Measurements from ENCODE around the gene LBH. TPM values are rescaled to one million over a fixed set of nuclear protein-coding genes. Genes with fewer than 3 reads are reported as not detected.
A peak's percentile ranks its signal among the peaks of the same experiment; 100 is the strongest.

LBH gene
- total and polyA plus RNA-seq, 4 experiments from 2014 or later = 119 to 364 (median 236) TPM

DNA sequence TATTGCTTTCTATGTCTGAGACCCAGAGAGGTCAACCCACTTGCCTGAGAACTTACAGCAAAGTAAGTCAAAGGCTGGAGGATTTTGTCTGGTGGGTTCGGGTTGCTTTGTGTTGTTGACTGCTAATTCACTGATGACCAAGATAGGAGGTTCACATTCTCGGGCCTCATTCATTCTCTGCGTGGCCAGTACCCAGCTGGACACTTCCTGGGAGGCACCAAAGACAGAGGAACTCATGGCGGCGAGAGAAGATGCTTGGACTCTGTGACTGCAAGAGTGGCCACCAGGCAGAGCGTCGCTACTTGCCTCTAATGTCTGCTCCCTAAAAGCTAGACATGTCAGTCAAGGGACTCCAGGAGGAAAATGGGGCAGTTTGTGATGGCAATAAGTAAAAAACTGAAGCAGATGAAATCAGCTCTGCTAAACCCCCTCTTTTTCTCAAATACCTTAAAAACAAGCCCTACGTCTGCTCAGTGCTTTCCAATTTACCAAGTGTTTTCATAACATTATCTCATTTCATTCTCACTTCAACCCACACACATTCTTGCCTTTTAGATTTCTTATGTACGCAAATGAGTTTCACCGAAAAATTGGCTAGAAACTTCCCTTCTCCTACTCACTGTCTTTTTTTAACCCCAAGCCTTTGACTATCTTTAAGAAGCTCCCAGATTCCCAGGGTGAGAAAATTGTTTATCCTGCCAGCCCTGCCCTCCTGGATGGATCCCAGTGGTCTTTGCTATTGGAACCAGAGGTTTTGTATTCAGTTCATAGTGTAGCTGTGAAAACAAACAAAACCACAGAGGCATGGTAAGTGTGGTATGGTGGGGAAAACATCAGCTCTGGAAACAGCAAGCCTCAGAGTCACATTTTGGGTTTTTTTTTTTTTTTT, 4.9 kb upstream of the LBH start:
- no peaks in the 10 kb centered on the region for H3K27me3 ChIP-seq (ENCODE audit: insufficient read depth, low read length)
- no peaks in the 10 kb centered on the region for H3K9me3 ChIP-seq (ENCODE audit: control insufficient read depth in 1 of 2, low read length in 2 of 2)
- ChIA-PET CTCF (ENCODE audit: partially characterized antibody) (interaction anchor here (1.4 to 19.3 kb wide), 11 partner anchors 7 to 484 kb away, joined by 4 to 296 read pairs (median 16); partner anchors contain the start of gene YPEL5), POLR2A (ENCODE audit: partially characterized antibody) (interaction anchor here (0.7 to 14.7 kb wide), 13 partner anchors 9 to 250 kb away, joined by 3 to 226 read pairs (median 8); partner anchors contain the start of genes LBH, LCLAT1 and YPEL5)
- Mint-ChIP-seq H3K27me3 (no peaks in the 10 kb centered on the region), H3K9me3 (no peaks in the 10 kb centered on the region), H3K4me1 (peaks cover 57 to 86% (median 72%) of the 10 kb centered on the region in 4 donors), H3K4me3 (peak overlapping the region; percentile 88 to 99 (median 94)), H3K36me3 (peaks cover 0 to 4% of the 10 kb centered on the region in 2 donors), H3K27ac (peak overlapping the region; percentile 96 to 100 (median 99))
- DNase-seq = peak in 3 of 5 donors; percentile 36 to 49 (median 42)
- peak overlapping the region; percentile 95 for H3K27ac ChIP-seq (ENCODE audit: low read depth, low read length)
- intact Hi-C loops (cut with micrococcal nuclease) = no loop called here
- H3K4me1 ChIP-seq (ENCODE audit: insufficient read depth, low read length) = peaks cover 79% of the 10 kb centered on the region
- H3K36me3 ChIP-seq (ENCODE audit: insufficient read depth, low read length) = no peaks in the 10 kb centered on the region
- peak overlapping the region; percentile 54 to 79 for H3K4me3 ChIP-seq (ENCODE audit: low read length in 2 of 2)

DNA sequence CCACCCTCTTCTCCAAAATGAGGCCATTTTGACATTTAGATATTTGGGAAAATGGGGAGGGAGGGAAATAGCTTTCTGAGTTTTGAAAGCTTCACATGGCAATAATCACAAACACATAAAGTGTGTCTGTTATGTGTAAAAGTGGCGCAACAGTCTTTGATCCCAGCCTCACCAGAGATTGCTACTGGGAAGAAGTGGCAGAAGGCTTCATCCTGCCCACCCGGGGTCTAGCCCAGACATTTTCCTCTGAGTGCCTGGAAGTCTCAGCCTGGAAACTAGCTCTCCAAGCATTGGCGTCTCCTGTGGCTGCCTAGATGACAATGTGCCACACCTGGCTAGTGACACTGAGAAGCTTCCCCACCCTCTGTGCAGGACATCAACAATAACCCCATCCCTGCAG, 1.7 kb upstream of the LBH start:
- Histone ChIP-seq H3K4me3 (ENCODE audit: low read length in 2 of 2) (no peak overlapping the region), H3K27me3 (ENCODE audit: insufficient read depth, low read length) (no peaks in the 10 kb centered on the region), H3K9me3 (ENCODE audit: control insufficient read depth in 1 of 2, low read length in 2 of 2) (no peaks in the 10 kb centered on the region), H3K4me1 (ENCODE audit: insufficient read depth, low read length) (peaks cover 64% of the 10 kb centered on the region), H3K36me3 (ENCODE audit: insufficient read depth, low read length) (no peaks in the 10 kb centered on the region), H3K27ac (ENCODE audit: low read depth, low read length) (no peak overlapping the region)
- Mint-ChIP-seq H3K27me3 (no peaks in the 10 kb centered on the region), H3K36me3 (peaks cover 5 to 25% of the 10 kb centered on the region in 2 donors), H3K4me1 (peaks cover 40 to 76% (median 57%) of the 10 kb centered on the region in 4 donors), H3K9me3 (peaks cover 0 to 4% (median 0%) of the 10 kb centered on the region in 8 donors), H3K27ac (peak overlapping the region; percentile 85 to 93 (median 90)), H3K4me3 (peak overlapping the region; percentile 61 to 97 (median 90))
- no peak for DNase-seq
- intact Hi-C loops (cut with micrococcal nuclease) = no loop called here
- POLR2A ChIA-PET (ENCODE audit: partially characterized antibody) = interaction anchor here (1.6 to 14.7 kb wide), 9 partner anchors 7 to 218 kb away, joined by 3 to 435 read pairs (median 134); partner anchors contain the start of genes LCLAT1 and YPEL5
- CTCF ChIA-PET (ENCODE audit: partially characterized antibody) = interaction anchor here (0.9 to 19.3 kb wide), 10 partner anchors 9 to 482 kb away, joined by 3 to 296 read pairs (median 6); no protein-coding TSS in a partner anchor

DNA sequence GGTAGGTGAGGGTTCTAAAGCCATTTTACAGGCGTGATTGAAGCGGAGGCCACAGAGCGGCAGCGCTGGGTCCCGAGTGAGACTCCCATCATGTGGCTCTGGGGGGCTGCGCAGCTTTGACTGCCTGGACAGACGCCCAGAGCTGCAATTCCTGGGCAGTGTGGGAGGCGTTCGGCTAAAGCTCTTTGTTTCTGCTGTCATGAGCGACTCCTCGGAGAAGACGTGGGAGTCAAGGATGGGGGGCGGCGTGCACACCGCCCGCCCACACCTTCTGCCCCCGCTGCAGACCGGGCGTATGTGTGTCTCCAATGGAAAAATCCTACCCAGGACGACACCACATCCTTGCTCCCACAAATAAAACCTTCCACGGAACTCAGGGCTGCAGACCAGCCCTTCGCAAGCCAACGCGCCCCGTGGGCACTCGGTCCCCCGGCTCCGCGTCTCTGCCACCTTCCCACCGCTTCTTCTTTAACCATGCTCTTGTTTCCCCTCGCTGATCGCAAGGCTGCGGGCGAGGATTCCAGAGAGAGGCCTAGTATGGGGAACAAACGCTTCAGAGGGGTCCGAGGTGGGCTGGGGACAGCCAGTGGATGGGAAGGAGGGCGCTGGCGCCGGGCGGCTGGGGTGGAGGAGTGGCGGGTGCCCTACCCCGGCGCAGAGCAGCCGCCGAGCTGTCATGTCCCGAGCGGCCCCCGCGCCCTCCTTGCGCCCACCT, 680 bp upstream of the LBH start:
- H3K36me3 ChIP-seq (ENCODE audit: insufficient read depth, low read length) = peaks cover 5% of the 10 kb centered on the region
- Mint-ChIP-seq H3K4me1 (peaks cover 38 to 76% (median 55%) of the 10 kb centered on the region in 4 donors), H3K36me3 (peaks cover 13 to 29% of the 10 kb centered on the region in 2 donors), H3K4me3 (peak overlapping the region; percentile 87 to 97 (median 94)), H3K9me3 (peaks cover 0 to 4% (median 0%) of the 10 kb centered on the region in 8 donors), H3K27ac (peak overlapping the region; percentile 85 to 95 (median 90)), H3K27me3 (no peaks in the 10 kb centered on the region)
- peak overlapping the region; percentile 93 for H3K27ac ChIP-seq (ENCODE audit: low read depth, low read length)
- H3K4me3 ChIP-seq (ENCODE audit: low read length in 2 of 2) = peak overlapping the region; percentile 31 to 92
- no peaks in the 10 kb centered on the region for H3K27me3 ChIP-seq (ENCODE audit: insufficient read depth, low read length)
- peaks cover 64% of the 10 kb centered on the region for H3K4me1 ChIP-seq (ENCODE audit: insufficient read depth, low read length)
- POLR2A ChIA-PET (ENCODE audit: partially characterized antibody) = interaction anchor here (0.8 to 14.7 kb wide), 13 partner anchors 8 to 311 kb away, joined by 3 to 435 read pairs (median 39); partner anchors contain the start of genes LCLAT1 and YPEL5
- intact Hi-C loops (cut with micrococcal nuclease) = loop anchor here (1.0 to 2.0 kb wide), 6 partner anchors 22 to 480 kb away; no protein-coding TSS in a partner anchor
- no peaks in the 10 kb centered on the region for H3K9me3 ChIP-seq (ENCODE audit: control insufficient read depth in 1 of 2, low read length in 2 of 2)
- no peak for DNase-seq
- CTCF ChIA-PET (ENCODE audit: partially characterized antibody) = interaction anchor here (0.9 to 19.3 kb wide), 11 partner anchors 8 to 481 kb away, joined by 3 to 296 read pairs (median 5); partner anchors contain the start of gene YPEL5

DNA sequence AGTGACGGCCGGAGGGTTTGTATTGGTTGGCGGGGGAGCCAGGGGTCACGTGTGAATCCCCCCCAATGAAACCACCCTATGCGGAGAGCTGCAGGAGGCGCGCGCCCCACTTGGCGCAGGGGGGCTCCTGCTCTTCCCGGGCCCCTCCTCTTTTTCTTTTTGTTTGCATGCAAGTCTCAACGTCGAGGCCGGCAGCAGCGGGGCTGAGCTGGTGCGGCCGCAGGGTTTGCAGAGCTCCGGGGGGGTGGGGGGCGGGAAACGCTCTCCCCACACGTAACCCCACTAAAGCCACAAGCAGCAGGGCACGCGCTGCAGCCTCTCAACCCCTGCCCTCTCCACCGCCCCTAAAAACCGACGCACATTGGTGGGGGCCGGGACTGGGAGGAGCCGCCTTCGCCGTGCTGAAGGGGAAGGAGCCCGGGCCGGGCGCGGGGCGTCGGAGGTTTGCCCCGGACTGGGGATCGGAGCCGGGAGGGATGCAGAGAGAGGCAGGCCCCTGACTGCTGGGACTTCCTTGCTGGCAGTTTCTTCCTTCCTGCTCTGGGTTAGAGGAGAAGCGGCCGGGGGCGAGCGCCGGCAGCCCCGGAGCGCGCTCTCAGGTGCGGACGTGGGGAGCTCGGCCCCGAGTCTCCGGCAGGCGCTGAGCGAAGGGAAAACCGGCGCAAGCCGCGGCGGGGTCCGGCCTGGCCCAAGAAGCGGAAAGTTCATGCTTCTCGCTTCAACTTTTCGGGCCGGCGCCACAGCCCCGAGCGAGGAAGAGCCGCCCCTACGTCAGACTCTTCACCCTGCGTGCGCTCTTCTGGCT, 864 bp downstream of the LBH start:
- peak; percentile 82 to 92 (median 84) for DNase-seq
- Mint-ChIP-seq H3K36me3 (peaks cover 24 to 44% of the 10 kb centered on the region in 2 donors), H3K4me3 (peak overlapping the region; percentile 89 to 99 (median 96)), H3K9me3 (peaks cover 0 to 4% (median 0%) of the 10 kb centered on the region in 8 donors), H3K27ac (peak overlapping the region; percentile 85 to 97 (median 91)), H3K4me1 (peaks cover 38 to 76% (median 55%) of the 10 kb centered on the region in 4 donors), H3K27me3 (no peaks in the 10 kb centered on the region)
- peak overlapping the region; percentile 63 to 92 for H3K4me3 ChIP-seq (ENCODE audit: low read length in 2 of 2)
- ChIA-PET POLR2A (ENCODE audit: partially characterized antibody) (interaction anchor here (0.6 to 14.7 kb wide), 26 partner anchors 8 to 1093 kb away, joined by 3 to 435 read pairs (median 5); partner anchors contain the start of genes LCLAT1 and YPEL5), CTCF (ENCODE audit: partially characterized antibody) (interaction anchor here (0.7 to 19.3 kb wide), 14 partner anchors 8 to 480 kb away, joined by 3 to 296 read pairs (median 6); partner anchors contain the start of genes LCLAT1 and YPEL5)
- H3K4me1 ChIP-seq (ENCODE audit: insufficient read depth, low read length) = peaks cover 64% of the 10 kb centered on the region
- intact Hi-C loops (cut with micrococcal nuclease) = loop anchor here (1.0 to 2.0 kb wide), 10 partner anchors 21 to 479 kb away; partner anchors contain the start of gene LCLAT1
- peak overlapping the region; percentile 93 for H3K27ac ChIP-seq (ENCODE audit: low read depth, low read length)
- H3K27me3 ChIP-seq (ENCODE audit: insufficient read depth, low read length) = no peaks in the 10 kb centered on the region
- no peaks in the 10 kb centered on the region for H3K9me3 ChIP-seq (ENCODE audit: control insufficient read depth in 1 of 2, low read length in 2 of 2)
- peaks cover 14% of the 10 kb centered on the region for H3K36me3 ChIP-seq (ENCODE audit: insufficient read depth, low read length)

DNA sequence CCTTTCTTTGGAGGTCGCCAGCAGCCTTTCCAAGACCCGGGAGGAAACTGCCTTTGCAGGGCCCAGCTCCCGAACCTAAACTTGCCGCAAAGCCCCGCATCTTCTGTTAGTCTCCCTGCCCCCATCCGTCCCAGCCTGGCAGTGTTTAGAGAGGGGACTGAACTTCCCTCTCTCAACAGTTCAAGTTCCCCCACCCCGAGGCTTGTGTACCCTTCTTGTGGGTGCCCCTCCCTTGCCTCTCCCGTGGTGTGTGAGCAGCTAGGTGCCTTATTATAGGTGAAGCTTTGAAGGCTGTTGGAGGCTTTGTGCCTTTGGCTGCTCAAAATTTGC, 1.4 kb downstream of the LBH start:
- Mint-ChIP-seq H3K36me3 (peaks cover 28 to 49% of the 10 kb centered on the region in 2 donors), H3K27ac (peak overlapping the region; percentile 85 to 95 (median 90)), H3K27me3 (no peaks in the 10 kb centered on the region), H3K9me3 (peaks cover 0 to 4% (median 0%) of the 10 kb centered on the region in 8 donors), H3K4me1 (peaks cover 41 to 76% (median 56%) of the 10 kb centered on the region in 4 donors), H3K4me3 (peak overlapping the region; percentile 89 to 99 (median 96))
- peak overlapping the region; percentile 93 for H3K27ac ChIP-seq (ENCODE audit: low read depth, low read length)
- POLR2A ChIA-PET (ENCODE audit: partially characterized antibody) = interaction anchor here (0.8 to 14.7 kb wide), 23 partner anchors 10 to 1092 kb away, joined by 3 to 435 read pairs (median 5); partner anchors contain the start of genes LCLAT1 and YPEL5
- H3K4me1 ChIP-seq (ENCODE audit: insufficient read depth, low read length) = peaks cover 64% of the 10 kb centered on the region
- intact Hi-C loops (cut with micrococcal nuclease) = loop anchor here (1.0 to 2.0 kb wide), 4 partner anchors 20 to 215 kb away; partner anchors contain the start of gene LCLAT1
- CTCF ChIA-PET (ENCODE audit: partially characterized antibody) = interaction anchor here (1.2 to 19.3 kb wide), 11 partner anchors 8 to 479 kb away, joined by 3 to 296 read pairs (median 16); partner anchors contain the start of genes LCLAT1 and YPEL5
- peak; percentile 44 to 80 (median 54) for DNase-seq
- peak overlapping the region; percentile 63 to 92 for H3K4me3 ChIP-seq (ENCODE audit: low read length in 2 of 2)
- H3K36me3 ChIP-seq (ENCODE audit: insufficient read depth, low read length) = peaks cover 15% of the 10 kb centered on the region
- no peaks in the 10 kb centered on the region for H3K9me3 ChIP-seq (ENCODE audit: control insufficient read depth in 1 of 2, low read length in 2 of 2)
- no peaks in the 10 kb centered on the region for H3K27me3 ChIP-seq (ENCODE audit: insufficient read depth, low read length)
